ENCODE data around the gene CAPSL.
"Not testable (repeated sequence)": the region's sequence is repeated elsewhere in the genome, so short reads cannot be mapped to it uniquely, and the experiment has no call there.

Gene CAPSL

DNA sequence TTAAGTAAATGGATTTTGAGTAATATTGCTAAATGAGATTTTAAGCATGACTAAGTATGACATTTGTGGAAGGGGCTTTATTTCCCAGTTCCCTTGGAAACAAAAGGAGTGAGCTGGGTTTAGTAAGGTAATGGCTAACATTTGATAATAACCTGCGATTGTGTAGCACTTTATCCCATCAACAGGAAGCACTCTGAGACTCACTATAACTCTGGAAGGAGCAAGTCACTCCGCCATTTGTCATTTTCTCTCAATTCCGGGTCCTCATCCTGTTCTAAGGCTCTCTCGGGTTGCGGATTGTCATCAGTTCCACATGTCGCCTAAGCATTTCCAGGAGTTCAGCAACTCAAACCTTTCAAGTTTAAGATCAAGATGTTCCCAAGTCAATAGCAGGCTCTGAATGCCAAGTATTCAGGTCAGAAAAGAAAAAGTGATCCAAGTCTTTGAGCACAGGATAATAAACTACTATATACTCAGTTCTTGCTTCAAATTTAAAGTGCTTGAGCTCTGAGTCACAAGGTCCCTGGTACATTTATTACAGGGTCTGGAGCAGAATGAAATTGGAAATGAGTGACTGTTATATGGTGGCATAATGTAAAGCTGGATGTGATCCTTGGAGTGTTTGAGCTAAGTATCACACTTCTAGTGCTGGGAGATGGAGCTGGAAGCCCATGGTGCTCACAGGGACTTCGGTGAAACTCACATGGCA is 39.3 kb downstream of the CAPSL start:
- Histone ChIP-seq H3K27ac (ENCODE audit: low read length) (no peak overlapping the region), H3K9ac (ENCODE audit: low read length) (no peak overlapping the region), H3K9me3 (replicated peaks; ENCODE audit: insufficient read depth, low read length) (no peaks in the 10 kb centered on the region), H3K9me2 (replicated peaks; ENCODE audit: insufficient read depth, low read length) (no peaks in the 10 kb centered on the region), H3K36me3 (replicated peaks; ENCODE audit: insufficient read depth, low read length) (no peaks in the 10 kb centered on the region), H4K20me1 (ENCODE audit: insufficient read depth, low read length) (no peaks in the 10 kb centered on the region), H3K4me1 (ENCODE audit: low read length) (peaks cover 3% of the 10 kb centered on the region), H3F3A (ENCODE audit: insufficient read depth, low read length) (peaks cover under 1% of the 10 kb centered on the region; the same call in 1 of the 2 replicates), H3K79me2 (ENCODE audit: low read length) (no peaks in the 10 kb centered on the region), H2AFZ (ENCODE audit: low read length) (no peak overlapping the region), H3K4me2 (ENCODE audit: low read depth, low read length) (no peak overlapping the region), H3K4me3 (ENCODE audit: low read length) (no peak overlapping the region), H3K27me3 (replicated peaks; ENCODE audit: insufficient read depth, low read length) (no peaks in the 10 kb centered on the region)
- TF ChIP-seq EZH2 (optimal IDR thresholded peaks at IDR 0.05; ENCODE audit: low read depth, low read length) = no peak
- TF ChIP-seq, protein P1, sequence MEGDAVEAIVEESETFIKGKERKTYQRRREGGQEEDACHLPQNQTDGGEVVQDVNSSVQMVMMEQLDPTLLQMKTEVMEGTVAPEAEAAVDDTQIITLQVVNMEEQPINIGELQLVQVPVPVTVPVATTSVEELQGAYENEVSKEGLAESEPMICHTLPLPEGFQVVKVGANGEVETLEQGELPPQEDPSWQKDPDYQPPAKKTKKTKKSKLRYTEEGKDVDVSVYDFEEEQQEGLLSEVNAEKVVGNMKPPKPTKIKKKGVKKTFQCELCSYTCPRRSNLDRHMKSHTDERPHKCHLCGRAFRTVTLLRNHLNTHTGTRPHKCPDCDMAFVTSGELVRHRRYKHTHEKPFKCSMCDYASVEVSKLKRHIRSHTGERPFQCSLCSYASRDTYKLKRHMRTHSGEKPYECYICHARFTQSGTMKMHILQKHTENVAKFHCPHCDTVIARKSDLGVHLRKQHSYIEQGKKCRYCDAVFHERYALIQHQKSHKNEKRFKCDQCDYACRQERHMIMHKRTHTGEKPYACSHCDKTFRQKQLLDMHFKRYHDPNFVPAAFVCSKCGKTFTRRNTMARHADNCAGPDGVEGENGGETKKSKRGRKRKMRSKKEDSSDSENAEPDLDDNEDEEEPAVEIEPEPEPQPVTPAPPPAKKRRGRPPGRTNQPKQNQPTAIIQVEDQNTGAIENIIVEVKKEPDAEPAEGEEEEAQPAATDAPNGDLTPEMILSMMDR (IDR thresholded peaks at IDR 0.05; ENCODE audit: low read length) = no peak
- no peak for TF ChIP-seq EZH2phosphoT487 (IDR thresholded peaks at IDR 0.05; ENCODE audit: low read length)
- DNase-seq = no peak

DNA sequence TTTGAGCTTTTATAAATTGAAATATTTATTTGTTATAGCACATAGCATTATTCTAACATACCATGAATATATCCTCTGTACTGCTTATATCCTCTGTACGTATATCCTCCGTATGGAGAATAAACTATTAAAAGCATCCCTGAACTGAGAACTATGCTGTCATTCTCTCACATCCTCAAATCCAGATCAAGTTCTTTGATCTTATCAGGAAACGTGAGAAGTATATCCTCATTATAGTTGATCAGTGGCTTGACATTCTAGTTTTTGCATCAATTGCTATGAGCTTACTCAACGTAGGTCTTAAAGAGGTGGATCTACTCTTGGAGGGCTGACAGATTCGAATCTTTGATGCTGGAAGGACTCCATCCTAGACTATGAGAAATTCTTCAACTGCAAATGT is 44.3 kb downstream of the CAPSL start:
- H3K4me3 ChIP-seq (ENCODE audit: low read length) = no peak overlapping the region
- H4K20me1 ChIP-seq (ENCODE audit: insufficient read depth, low read length) = no peaks in the 10 kb centered on the region
- H2AFZ ChIP-seq (ENCODE audit: low read length) = no peak overlapping the region
- no peaks in the 10 kb centered on the region for H3K36me3 ChIP-seq (replicated peaks; ENCODE audit: insufficient read depth, low read length)
- no peak overlapping the region for H3K27ac ChIP-seq (ENCODE audit: low read length)
- H3K4me1 ChIP-seq (ENCODE audit: low read length) = no peaks in the 10 kb centered on the region
- H3F3A ChIP-seq (ENCODE audit: insufficient read depth, low read length) = no peaks in the 10 kb centered on the region
- H3K9ac ChIP-seq (ENCODE audit: low read length) = no peak overlapping the region
- no peaks in the 10 kb centered on the region for H3K9me3 ChIP-seq (replicated peaks; ENCODE audit: insufficient read depth, low read length)
- H3K4me2 ChIP-seq (ENCODE audit: low read depth, low read length) = no peak overlapping the region
- H3K9me2 ChIP-seq (replicated peaks; ENCODE audit: insufficient read depth, low read length) = no peaks in the 10 kb centered on the region
- DNase-seq = no peak
- no peaks in the 10 kb centered on the region for H3K27me3 ChIP-seq (replicated peaks; ENCODE audit: insufficient read depth, low read length)
- TF ChIP-seq, protein P1 (IDR thresholded peaks at IDR 0.05; ENCODE audit: low read length) = no peak
- no peak for TF ChIP-seq EZH2phosphoT487 (IDR thresholded peaks at IDR 0.05; ENCODE audit: low read length)
- no peak for TF ChIP-seq EZH2 (optimal IDR thresholded peaks at IDR 0.05; ENCODE audit: low read depth, low read length)
- no peaks in the 10 kb centered on the region for H3K79me2 ChIP-seq (ENCODE audit: low read length)

DNA sequence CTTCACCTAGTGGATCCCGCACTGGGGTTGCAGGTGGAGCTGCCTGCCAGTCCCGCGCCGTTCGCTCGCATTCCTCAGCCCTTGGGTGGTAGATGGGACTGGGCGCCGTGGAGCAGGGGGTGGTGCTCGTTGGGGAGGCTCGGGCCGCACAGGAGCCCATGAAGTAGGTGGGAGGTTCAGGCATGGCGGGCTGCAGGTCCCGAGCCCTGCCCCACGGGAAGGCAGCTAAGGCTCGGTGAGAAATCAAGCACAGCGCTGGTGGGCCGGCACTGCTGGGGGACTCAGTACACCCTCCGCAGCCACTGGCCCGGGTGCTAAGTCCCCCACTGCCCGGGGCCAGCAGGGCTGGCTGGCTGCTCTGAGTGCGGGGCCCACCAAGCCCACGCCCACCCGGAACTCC is 45.6 kb downstream of the CAPSL start:
- H3K27me3 ChIP-seq (replicated peaks; ENCODE audit: insufficient read depth, low read length); H3K36me3 ChIP-seq (replicated peaks; ENCODE audit: insufficient read depth, low read length); H3K79me2 ChIP-seq (ENCODE audit: low read length); DNase-seq; H3K9me3 ChIP-seq (replicated peaks; ENCODE audit: insufficient read depth, low read length); H2AFZ ChIP-seq (ENCODE audit: low read length); H3K9ac ChIP-seq (ENCODE audit: low read length); H3K4me1 ChIP-seq (ENCODE audit: low read length); H3K27ac ChIP-seq (ENCODE audit: low read length); H3F3A ChIP-seq (ENCODE audit: insufficient read depth, low read length); H3K4me3 ChIP-seq (ENCODE audit: low read length); H3K4me2 ChIP-seq (ENCODE audit: low read depth, low read length); H4K20me1 ChIP-seq (ENCODE audit: insufficient read depth, low read length); H3K9me2 ChIP-seq (replicated peaks; ENCODE audit: insufficient read depth, low read length): not testable (repeated sequence)

Data from MM.1S (cell line).